A549 (cell line): ENCODE data around the gene ACTL7B. TPM values are rescaled to one million over a fixed set of nuclear protein-coding genes. Genes with fewer than 3 reads are reported as not detected.

Source experiments
- ATAC-seq, 2 experiments: fragments of 200-7000 bp in 1 of 2; fragments of >200 bp in 1 of 2; cut with Nextera tagmentation in 1 of 2; cut with Tn5 transposase in 1 of 2; 3 replicates each; pipeline versions ENCODE4 v1.8.0 to v1.9.1; 2018 to 2020; ENCODE audit warnings: mild to moderate bottlenecking in 1 of 2, moderate library complexity in 1 of 2
- CTCF ChIA-PET: fragments of 300-600 bp; sonication (Branson Sonifier 250); formaldehyde crosslinking; extraction: SDS; loops from one replicate; lab custom pipeline; 2021; ENCODE audit warnings: antibody characterized with exemption, inconsistent platforms; lab: Yijun Ruan, JAX
- POLR2A ChIA-PET: fragments of 350-600 bp; formaldehyde crosslinking; extraction: SDS; loops from one replicate; lab custom pipeline; 2021; ENCODE audit warnings: antibody characterized with exemption, inconsistent platforms; lab: Yijun Ruan, JAX
- DNase-seq, 2 experiments: peaks; one replicate each; pipeline versions ENCODE4 v3.0.0 to v3.0.0-alpha.2; 2011 to 2016; ENCODE audit warnings: low read depth in 1 of 2, low spot score in 1 of 2
- FAIRE-seq: peaks from 2 replicates; lab custom pipeline; 2011; peaks lifted over from hg19 to GRCh38; lab: Jason Lieb, UNC
- H3K27ac ChIP-seq, 2 experiments: fragments of >200 bp; sonication (Bioruptor Twin); formaldehyde crosslinking; 3 replicates each; pipeline ENCODE4 v1.5.1; 2016 to 2017
- H3K4me1 ChIP-seq: fragments of >200 bp; sonication (Bioruptor Twin); formaldehyde crosslinking; 3 replicates; pipeline ENCODE4 v1.6.1; 2016
- H3K4me2 ChIP-seq: fragments of >200 bp; sonication (Bioruptor Twin); formaldehyde crosslinking; 3 replicates; pipeline ENCODE4 v1.6.1; 2016
- H3K4me3 ChIP-seq: fragments of >200 bp; sonication (Bioruptor Twin); formaldehyde crosslinking; 3 replicates; pipeline ENCODE4 v1.5.1; 2016
- H3K9me3 ChIP-seq: fragments of >200 bp; sonication (Bioruptor Twin); formaldehyde crosslinking; 3 replicates; pipeline ENCODE4 v1.6.1; 2016
- BCL3 ChIP-seq: fragments of >200 bp; sonication (Bioruptor Twin); formaldehyde crosslinking; IDR thresholded peaks from 3 replicates; pipeline ENCODE4 v1.6.1; 2016
- CHD2 ChIP-seq: fragments of 150-350 bp; IDR thresholded peaks from 2 replicates; pipeline ENCODE4 v1.6.1; 2014; ENCODE audit warnings: low read length; ENCODE audit not compliant: partially characterized antibody
- CHD4 ChIP-seq: fragments of 200-600 bp; sonication (generic); IDR thresholded peaks from 2 replicates; pipeline ENCODE4 v1.6.1; 2016; ENCODE audit warnings: antibody characterized with exemption, mild to moderate bottlenecking, borderline replicate concordance
- EP300 ChIP-seq, 2 experiments: fragments of >200 bp; sonication (Bioruptor Twin); formaldehyde crosslinking; IDR thresholded peaks; 2 replicates in 1 of 2; 3 replicates in 1 of 2; pipeline ENCODE4 v1.6.1; 2016 to 2017
- FOSB ChIP-seq: fragments of 250-450 bp; sonication (Bioruptor Pico); IDR thresholded peaks from 2 replicates; pipeline ENCODE4 v1.5.0; 2020; ENCODE audit warnings: mild to moderate bottlenecking, moderate library complexity
- HES2 ChIP-seq: fragments of >200 bp; sonication (Bioruptor Twin); formaldehyde crosslinking; IDR thresholded peaks from 2 replicates; pipeline ENCODE4 v1.6.1; 2016
- HOXA7 ChIP-seq: fragments of 250-450 bp; sonication (Bioruptor Pico); IDR thresholded peaks from 2 replicates; pipeline ENCODE4 v1.5.0; 2020; ENCODE audit warnings: mild to moderate bottlenecking, moderate library complexity
- JUN ChIP-seq, 2 experiments: fragments of >200 bp; sonication (Bioruptor Twin); formaldehyde crosslinking; IDR thresholded peaks; 2 replicates in 1 of 2; 3 replicates in 1 of 2; pipeline ENCODE4 v1.6.1; 2016 to 2017
- KDM1A ChIP-seq: fragments of 200-600 bp; sonication (generic); IDR thresholded peaks from 2 replicates; pipeline ENCODE4 v1.6.1; 2016; ENCODE audit warnings: low read depth, mild to moderate bottlenecking
- NPAS2 ChIP-seq: fragments of 250-450 bp; sonication (Bioruptor Pico); IDR thresholded peaks from 2 replicates; pipeline ENCODE4 v1.8.0; 2022; ENCODE audit warnings: mild to moderate bottlenecking, moderate library complexity, borderline replicate concordance
- NR3C1 ChIP-seq: fragments of >200 bp; sonication (Bioruptor Twin); formaldehyde crosslinking; IDR thresholded peaks from 3 replicates; pipeline ENCODE4 v1.6.1; 2017
- POLR2A ChIP-seq: IDR thresholded peaks from 2 replicates; pipeline ENCODE4 v1.6.1; 2012; ENCODE audit warnings: mild to moderate bottlenecking, low read length
- RAD21 ChIP-seq, 2 experiments: fragments of >200 bp in 1 of 2; sonication (Bioruptor Twin) in 1 of 2; formaldehyde crosslinking in 1 of 2; IDR thresholded peaks in 1 of 2; conservative IDR thresholded peaks in 1 of 2; 2 replicates in 1 of 2; 3 replicates in 1 of 2; pipeline ENCODE4 v1.6.1; 2012 to 2018; ENCODE audit warnings: inconsistent platforms in 1 of 2
- RFX5 ChIP-seq: fragments of 450-650 bp; IDR thresholded peaks from 2 replicates; pipeline ENCODE4 v1.7.1; 2014; ENCODE audit warnings: antibody characterized with exemption, mild to moderate bottlenecking, moderate library complexity
- SMC3 ChIP-seq: fragments of >200 bp; sonication (Bioruptor Twin); formaldehyde crosslinking; IDR thresholded peaks from 3 replicates; pipeline ENCODE4 v1.6.1; 2018; ENCODE audit warnings: inconsistent platforms
- SREBF2 ChIP-seq: fragments of 450-650 bp; IDR thresholded peaks from 2 replicates; pipeline ENCODE4 v1.6.1; 2014; ENCODE audit warnings: mild to moderate bottlenecking, moderate library complexity
- TFCP2L1 ChIP-seq: fragments of 250-450 bp; sonication (Bioruptor Pico); IDR thresholded peaks from 2 replicates; pipeline ENCODE4 v1.5.0; 2021; ENCODE audit warnings: mild to moderate bottlenecking
- WGBS: methylation state at CpG from one replicate; pipeline ENCODE4 v1.1.6; 2017; ENCODE audit errors: missing lambda C conversion rate; 5-methylcytosine and 5-hydroxymethylcytosine counted together
- polyA plus RNA-seq, 4 experiments: library from polyadenylated mRNA; depleted of rRNA in 3 of 4; stranded (reverse); fragments of >200 nt; fragmentation: RNase III in 1 of 4; extraction: RNeasy Plus Mini Kit Qiagen cat#74134 plus additional on column Dnase treatment in 1 of 4; gene quantifications; 2 replicates in 3 of 4; 3 replicates in 1 of 4; pipeline ENCODE4 v1.2.3, GENCODE V29; 2011 to 2017
- TF ChIP-seq, protein P1 (sequence below): IDR thresholded peaks from 2 replicates; pipeline ENCODE4 v1.6.1; 2012
- TF ChIP-seq, protein P2 (sequence below): fragments of 200-600 bp; sonication (generic); IDR thresholded peaks from 2 replicates; pipeline ENCODE4 v1.6.1; 2016; ENCODE audit warnings: antibody characterized with exemption, mild to moderate bottlenecking, moderate library complexity
- TF ChIP-seq, protein P3 (sequence below): IDR thresholded peaks from 2 replicates; pipeline ENCODE4 v1.6.1; 2012

ACTL7B gene
- polyA plus RNA-seq, 2 of the 4 experiments (the other 2 are of a cell fraction), result not detected

- H3K4me1 ChIP-seq, result no peaks in the 10 kb centered on the region
- no peak overlapping the region for H3K4me3 ChIP-seq
- ChIA-PET CTCF (interaction anchor here (0.6 to 1.8 kb wide), 7 partner anchors 14 to 1548 kb away, joined by 3 to 5 read pairs (median 3); no protein-coding TSS in a partner anchor), POLR2A (no interaction called here)
- no peak overlapping the region for H3K27ac ChIP-seq
- 91% methylated on average over 28 of the region's 59 CpGs for WGBS
- no peaks in the 10 kb centered on the region for H3K9me3 ChIP-seq
- no peak for FAIRE-seq
- no peak for ATAC-seq
- no peak overlapping the region for H3K4me2 ChIP-seq
- no peak for TF ChIP-seq EP300 (IDR thresholded peaks at IDR 0.05)
- no peak for DNase-seq
These were observed 901 bp downstream of the ACTL7B start for GRCh38 chr9:108854641-108855528.

DNA sequence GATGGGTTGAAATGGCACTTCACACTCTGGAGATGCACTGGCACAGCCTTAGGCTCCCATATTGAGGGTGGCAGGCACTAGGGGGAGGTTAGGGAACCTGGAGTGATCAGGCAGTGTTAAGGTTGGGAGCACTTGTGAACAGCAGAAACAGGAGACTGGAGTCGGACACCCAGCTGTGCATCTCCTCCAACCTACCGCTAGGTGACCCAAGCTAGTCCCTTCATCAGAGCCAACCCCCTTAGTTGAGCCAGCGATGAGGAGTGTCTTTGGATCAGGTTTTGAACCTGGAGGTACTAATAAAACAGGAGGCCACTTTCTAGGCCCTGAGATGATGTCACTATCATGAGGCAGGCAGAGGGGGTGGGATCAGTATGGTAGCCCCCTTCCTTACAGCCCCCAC, 1.7 kb downstream of the ACTL7B start:
- no peaks in the 10 kb centered on the region for H3K4me1 ChIP-seq
- WGBS, result 58% methylated on average over 3 of the region's 3 CpGs
- H3K4me3 ChIP-seq, result no peak overlapping the region
- FAIRE-seq (no peak), ATAC-seq (peak; percentile 25 to 77; a peak in 3 of 6 replicates), DNase-seq (peak in 1 of 2 experiments; percentile 17)
- TF ChIP-seq NPAS2 (CRISPR knock-in tag) (no peak), JUN (IDR thresholded peaks at IDR 0.05) (no peak), KDM1A (no peak), POLR2A (no peak), SMC3 (no peak), HOXA7 (CRISPR knock-in tag) (no peak), EP300 (IDR thresholded peaks at IDR 0.05) (no peak), RAD21 (conservative IDR thresholded peaks at IDR 0.05 in 1 of 2, IDR thresholded peaks at IDR 0.05 in 1 of 2) (no peak), TFCP2L1 (CRISPR knock-in tag) (no peak), SREBF2 (no peak), CHD2 (no peak), NR3C1 (no peak), HES2 (no peak), RFX5 (no peak), FOSB (CRISPR knock-in tag) (no peak), CHD4 (no peak), BCL3 (no peak)
- TF ChIP-seq, protein P1, sequence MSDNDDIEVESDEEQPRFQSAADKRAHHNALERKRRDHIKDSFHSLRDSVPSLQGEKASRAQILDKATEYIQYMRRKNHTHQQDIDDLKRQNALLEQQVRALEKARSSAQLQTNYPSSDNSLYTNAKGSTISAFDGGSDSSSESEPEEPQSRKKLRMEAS, result no peak
- TF ChIP-seq, protein P2, sequence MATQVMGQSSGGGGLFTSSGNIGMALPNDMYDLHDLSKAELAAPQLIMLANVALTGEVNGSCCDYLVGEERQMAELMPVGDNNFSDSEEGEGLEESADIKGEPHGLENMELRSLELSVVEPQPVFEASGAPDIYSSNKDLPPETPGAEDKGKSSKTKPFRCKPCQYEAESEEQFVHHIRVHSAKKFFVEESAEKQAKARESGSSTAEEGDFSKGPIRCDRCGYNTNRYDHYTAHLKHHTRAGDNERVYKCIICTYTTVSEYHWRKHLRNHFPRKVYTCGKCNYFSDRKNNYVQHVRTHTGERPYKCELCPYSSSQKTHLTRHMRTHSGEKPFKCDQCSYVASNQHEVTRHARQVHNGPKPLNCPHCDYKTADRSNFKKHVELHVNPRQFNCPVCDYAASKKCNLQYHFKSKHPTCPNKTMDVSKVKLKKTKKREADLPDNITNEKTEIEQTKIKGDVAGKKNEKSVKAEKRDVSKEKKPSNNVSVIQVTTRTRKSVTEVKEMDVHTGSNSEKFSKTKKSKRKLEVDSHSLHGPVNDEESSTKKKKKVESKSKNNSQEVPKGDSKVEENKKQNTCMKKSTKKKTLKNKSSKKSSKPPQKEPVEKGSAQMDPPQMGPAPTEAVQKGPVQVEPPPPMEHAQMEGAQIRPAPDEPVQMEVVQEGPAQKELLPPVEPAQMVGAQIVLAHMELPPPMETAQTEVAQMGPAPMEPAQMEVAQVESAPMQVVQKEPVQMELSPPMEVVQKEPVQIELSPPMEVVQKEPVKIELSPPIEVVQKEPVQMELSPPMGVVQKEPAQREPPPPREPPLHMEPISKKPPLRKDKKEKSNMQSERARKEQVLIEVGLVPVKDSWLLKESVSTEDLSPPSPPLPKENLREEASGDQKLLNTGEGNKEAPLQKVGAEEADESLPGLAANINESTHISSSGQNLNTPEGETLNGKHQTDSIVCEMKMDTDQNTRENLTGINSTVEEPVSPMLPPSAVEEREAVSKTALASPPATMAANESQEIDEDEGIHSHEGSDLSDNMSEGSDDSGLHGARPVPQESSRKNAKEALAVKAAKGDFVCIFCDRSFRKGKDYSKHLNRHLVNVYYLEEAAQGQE, result no peak
- TF ChIP-seq, protein P3, sequence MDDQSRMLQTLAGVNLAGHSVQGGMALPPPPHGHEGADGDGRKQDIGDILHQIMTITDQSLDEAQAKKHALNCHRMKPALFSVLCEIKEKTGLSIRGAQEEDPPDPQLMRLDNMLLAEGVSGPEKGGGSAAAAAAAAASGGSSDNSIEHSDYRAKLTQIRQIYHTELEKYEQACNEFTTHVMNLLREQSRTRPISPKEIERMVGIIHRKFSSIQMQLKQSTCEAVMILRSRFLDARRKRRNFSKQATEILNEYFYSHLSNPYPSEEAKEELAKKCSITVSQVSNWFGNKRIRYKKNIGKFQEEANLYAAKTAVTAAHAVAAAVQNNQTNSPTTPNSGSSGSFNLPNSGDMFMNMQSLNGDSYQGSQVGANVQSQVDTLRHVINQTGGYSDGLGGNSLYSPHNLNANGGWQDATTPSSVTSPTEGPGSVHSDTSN, result no peak
- POLR2A ChIA-PET, result no interaction called here
- no peaks in the 10 kb centered on the region for H3K9me3 ChIP-seq
- no peak overlapping the region for H3K4me2 ChIP-seq
- no peak overlapping the region for H3K27ac ChIP-seq
- CTCF ChIA-PET, result interaction anchor here (0.6 to 1.8 kb wide), 6 partner anchors 10 to 1547 kb away, joined by 3 to 5 read pairs (median 3); no protein-coding TSS in a partner anchor
